Fibroblast of pulmonary artery (primary cell): ENCODE results near the gene FOXI2.

Experiments used
- DNase-seq: peaks from one replicate; pipeline ENCODE4 v3.0.0-alpha.2; 2010; ENCODE audit warnings: low read depth
- H3K4me3 ChIP-seq: replicated peaks from 2 replicates; pipeline ENCODE4 v1.5.1; 2011; ENCODE audit warnings: low read depth, mild to moderate bottlenecking, control low read depth, low read length, moderate library complexity
- TF ChIP-seq, protein P1 (sequence below): IDR thresholded peaks from 2 replicates; pipeline ENCODE4 v1.5.1; 2011; ENCODE audit warnings: mild to moderate bottlenecking, control low read depth, low read length, inconsistent platforms; ENCODE audit errors: missing control alignments

FOXI2 gene

DNA sequence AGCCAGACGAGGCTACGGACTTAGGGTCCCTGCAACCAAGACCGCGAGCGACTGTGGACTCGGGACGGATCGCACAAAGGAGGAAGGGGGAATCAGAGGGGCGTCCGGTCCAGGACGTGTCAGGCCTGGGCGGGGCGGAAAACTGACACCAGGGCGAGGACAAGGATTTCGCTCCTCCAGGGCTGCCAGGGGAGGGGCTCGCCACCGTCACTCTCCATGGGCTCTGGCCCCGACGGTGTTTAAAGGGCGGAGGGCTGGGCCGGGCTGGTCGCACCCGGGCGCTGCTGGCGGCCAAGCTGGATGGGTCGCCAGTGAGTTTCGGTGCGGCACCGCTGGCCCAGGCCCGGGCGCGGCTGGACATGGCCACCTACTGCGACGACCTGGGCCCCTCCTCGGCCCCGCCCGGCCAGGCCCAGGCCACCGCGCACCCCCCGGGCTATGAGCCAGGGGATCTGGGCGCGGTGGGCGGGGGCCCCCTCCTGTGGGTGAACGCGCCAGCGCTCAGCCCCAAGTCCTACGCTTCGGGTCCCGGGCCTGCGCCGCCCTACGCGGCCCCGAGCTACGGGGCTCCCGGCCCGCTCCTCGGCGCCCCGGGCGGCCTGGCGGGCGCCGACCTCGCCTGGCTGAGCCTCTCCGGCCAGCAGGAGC lies at the start of gene FOXI2:
FOXI2 (plus strand) TSS at position 271 of the 648 bp plus-strand sequence; CDS start at position 360, 89 bp downstream.
- TF ChIP-seq, protein P1, sequence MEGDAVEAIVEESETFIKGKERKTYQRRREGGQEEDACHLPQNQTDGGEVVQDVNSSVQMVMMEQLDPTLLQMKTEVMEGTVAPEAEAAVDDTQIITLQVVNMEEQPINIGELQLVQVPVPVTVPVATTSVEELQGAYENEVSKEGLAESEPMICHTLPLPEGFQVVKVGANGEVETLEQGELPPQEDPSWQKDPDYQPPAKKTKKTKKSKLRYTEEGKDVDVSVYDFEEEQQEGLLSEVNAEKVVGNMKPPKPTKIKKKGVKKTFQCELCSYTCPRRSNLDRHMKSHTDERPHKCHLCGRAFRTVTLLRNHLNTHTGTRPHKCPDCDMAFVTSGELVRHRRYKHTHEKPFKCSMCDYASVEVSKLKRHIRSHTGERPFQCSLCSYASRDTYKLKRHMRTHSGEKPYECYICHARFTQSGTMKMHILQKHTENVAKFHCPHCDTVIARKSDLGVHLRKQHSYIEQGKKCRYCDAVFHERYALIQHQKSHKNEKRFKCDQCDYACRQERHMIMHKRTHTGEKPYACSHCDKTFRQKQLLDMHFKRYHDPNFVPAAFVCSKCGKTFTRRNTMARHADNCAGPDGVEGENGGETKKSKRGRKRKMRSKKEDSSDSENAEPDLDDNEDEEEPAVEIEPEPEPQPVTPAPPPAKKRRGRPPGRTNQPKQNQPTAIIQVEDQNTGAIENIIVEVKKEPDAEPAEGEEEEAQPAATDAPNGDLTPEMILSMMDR = no peak
- H3K4me3 ChIP-seq = no peak within 1 kb of the TSS
- no peak for DNase-seq

DNA sequence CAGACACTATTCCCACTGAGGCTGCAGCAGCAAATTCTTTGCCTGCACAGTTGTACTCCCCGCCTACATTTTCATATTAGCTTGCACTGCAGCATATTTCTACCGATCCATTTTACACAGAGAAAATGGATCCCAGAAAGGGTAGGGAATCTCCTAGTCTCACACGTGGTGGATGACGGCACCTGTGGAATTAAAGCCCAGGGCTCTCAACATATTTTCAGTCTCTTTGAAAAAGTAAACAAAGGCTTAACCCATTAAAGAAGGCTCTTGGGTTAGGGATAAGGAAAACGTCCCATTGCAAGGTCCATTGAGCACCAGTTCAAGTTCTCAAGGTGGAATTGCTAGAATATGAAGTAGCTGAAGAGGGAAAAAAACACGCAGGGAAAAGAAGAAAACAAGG lies 49.4 kb upstream of the FOXI2 start:
- TF ChIP-seq, protein P1 = no peak
- no peak for DNase-seq
- H3K4me3 ChIP-seq = no peak overlapping the region

DNA sequence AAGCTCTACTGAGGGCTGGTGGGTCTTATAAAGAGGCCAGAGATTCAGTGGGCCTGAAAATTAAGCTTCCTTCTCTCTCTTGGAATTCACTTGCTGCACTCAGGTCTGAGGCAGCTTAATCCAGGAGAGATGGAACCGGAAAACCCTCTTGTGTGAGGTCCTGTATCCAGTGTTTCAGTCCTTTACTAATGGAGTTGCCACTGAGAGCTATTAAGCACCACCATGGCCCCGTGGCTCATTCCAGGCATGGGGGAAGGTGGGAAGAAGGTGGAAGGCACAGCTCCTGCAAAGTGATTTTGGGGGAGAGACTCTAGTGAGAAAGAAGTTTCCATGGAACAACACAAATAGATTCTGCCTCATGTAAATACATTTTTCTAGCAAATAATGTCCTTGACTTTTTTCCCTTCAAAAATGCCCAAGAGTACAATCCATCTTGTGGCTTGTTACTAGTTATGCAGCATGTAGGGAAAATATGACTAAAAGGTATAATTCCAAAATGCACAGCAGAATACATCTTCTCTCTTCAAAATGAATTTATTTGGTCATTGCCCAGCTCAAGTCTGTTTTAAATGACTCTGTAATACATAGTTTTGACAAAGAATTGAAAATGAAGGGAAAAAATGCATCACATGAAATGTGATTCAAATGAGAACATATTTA lies 46.7 kb upstream of the FOXI2 start:
- no peak for DNase-seq

DNA sequence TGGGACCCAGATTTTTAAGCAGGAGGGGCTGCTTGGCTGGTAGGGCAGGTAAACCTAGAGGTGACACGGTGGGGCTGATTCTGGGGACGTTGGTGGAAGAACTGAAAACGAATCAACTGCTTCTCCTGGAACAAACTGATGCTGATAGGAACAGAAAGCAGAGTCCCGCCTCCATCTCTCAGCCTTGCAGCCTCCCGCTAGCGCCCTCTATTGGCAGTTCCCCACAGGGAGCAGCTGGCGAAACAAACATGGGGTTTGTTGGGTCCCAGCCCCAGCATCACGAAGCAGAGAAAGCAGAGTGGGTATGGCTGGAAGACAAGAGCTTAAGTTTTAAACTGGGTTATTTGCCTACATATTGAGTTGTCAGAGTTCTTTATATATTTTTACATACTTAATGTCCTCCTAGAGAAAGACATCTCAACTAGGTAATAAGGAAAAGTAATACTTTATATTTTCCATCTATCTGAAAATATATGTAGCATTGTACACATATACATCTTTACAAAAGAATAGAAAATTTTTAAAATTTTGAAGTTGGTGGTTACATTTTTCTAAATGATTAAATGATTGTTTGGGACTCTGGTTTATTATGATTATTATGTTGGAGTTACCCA lies 42.3 kb upstream of the FOXI2 start:
- no peak overlapping the region for H3K4me3 ChIP-seq
- no peak for DNase-seq
- TF ChIP-seq, protein P1 = no peak

More for the DNA sequence above, 46.7 kb upstream of the FOXI2 start:
- TF ChIP-seq, protein P1 = no peak
- no peak overlapping the region for H3K4me3 ChIP-seq

DNA sequence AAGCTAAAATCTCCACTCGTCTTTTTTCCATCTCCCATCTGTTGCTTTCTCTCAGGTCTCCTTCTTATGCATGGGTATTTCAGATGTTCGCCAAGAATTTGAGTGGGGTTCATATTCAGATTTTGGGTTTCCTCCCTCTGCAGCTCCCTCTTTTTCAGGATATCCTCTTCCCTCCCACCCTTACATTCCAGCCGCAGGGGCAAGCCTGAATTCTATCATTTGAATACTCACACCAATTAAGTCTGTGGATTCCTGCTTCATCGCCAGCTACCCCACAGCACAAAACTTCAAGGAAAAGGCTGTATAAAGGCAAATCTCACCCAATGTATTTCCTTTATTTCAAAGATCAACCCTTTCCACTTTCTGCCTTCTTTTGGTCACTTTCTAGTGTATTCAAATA lies 41.6 kb upstream of the FOXI2 start:
- no peak for DNase-seq
- TF ChIP-seq, protein P1 = no peak
- H3K4me3 ChIP-seq = no peak overlapping the region

DNA sequence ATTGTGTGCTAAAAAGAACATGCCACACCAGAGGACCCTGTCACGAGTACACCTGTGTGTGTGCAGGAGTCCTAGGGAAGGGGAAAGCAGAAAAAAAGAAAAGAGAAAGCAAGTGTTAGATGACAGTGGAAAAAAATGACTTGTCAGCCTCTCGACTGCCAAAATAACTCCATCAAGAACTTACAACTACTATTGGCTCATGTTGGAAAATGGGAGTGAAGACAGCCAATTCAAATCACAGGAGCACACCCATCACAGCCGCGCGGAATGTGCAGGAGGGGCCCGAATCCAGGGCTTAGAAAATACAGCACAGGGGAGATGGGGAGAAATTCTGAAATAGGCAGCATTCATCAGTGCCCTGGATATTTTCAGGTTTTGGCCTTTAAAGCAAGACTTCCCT lies 38.1 kb upstream of the FOXI2 start:
- no peak overlapping the region for H3K4me3 ChIP-seq
- TF ChIP-seq, protein P1 = no peak
- DNase-seq = no peak
